HL-60 (cell line): ENCODE measurements around the gene DCTD.

ENCODE experiments used
- DNase-seq, 2 experiments: peaks; one replicate each; pipeline ENCODE4 v3.0.0-alpha.2; 2010 to 2020; ENCODE audit warnings: low read depth in 1 of 2, low spot score in 1 of 2
- H3K27ac ChIP-seq: fragments of 250-450 bp; sonication (Bioruptor Pico); replicated peaks from 2 replicates; pipeline ENCODE4 v1.5.1; 2020; ENCODE audit warnings: mild to moderate bottlenecking, moderate library complexity
- H3K27me3 ChIP-seq: fragments of 250-450 bp; sonication (Bioruptor Pico); 2 replicates; pipeline ENCODE4 v1.5.1; 2021; ENCODE audit warnings: mild to moderate bottlenecking, moderate library complexity; ENCODE audit not compliant: insufficient read depth, poor library complexity, severe bottlenecking
- H3K4me3 ChIP-seq: replicated peaks from 2 replicates; pipeline ENCODE4 v1.5.1; 2011; ENCODE audit warnings: mild to moderate bottlenecking, control low read depth, low read length; ENCODE audit not compliant: insufficient read depth
- GABPA ChIP-seq: IDR thresholded peaks from 2 replicates; pipeline ENCODE4 v1.6.1; 2012; ENCODE audit warnings: low read depth
- POLR2AphosphoS5 ChIP-seq: IDR thresholded peaks from 2 replicates; pipeline ENCODE4 v1.6.1; 2012; ENCODE audit warnings: low read depth
- SPI1 ChIP-seq: IDR thresholded peaks from 2 replicates; pipeline ENCODE4 v1.6.1; 2012; ENCODE audit warnings: low read depth, mild to moderate bottlenecking, borderline replicate concordance
- TF ChIP-seq, protein P1 (sequence below): IDR thresholded peaks from one replicate; pipeline ENCODE4 v1.5.1; 2011; ENCODE audit warnings: low read length, control low read depth, inconsistent platforms; ENCODE audit not compliant: insufficient read depth
- TF ChIP-seq, protein P2 (sequence below): IDR thresholded peaks from 2 replicates; pipeline ENCODE4 v1.6.1; 2012; ENCODE audit warnings: low read depth; ENCODE audit not compliant: insufficient replicate concordance

The DCTD gene

DNA sequence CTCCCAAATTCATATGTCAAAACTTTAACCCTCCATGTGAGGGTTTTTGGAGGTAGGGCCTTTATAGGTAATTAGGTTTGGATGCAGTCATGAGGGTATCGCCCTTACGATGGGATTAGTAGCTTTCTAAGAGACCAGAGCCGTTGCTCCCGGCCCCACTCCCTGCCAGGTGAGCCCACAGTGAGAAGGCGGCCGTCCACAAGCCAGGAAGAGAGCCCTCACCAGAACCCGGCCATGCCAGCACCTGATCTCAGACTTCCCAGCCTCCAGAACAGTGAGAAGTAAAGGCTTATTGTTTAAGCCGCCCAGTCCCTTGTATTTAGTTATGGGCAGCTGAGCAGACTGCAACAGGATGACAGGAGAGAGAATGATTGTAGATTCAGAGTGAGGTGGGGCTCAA, 40.8 kb downstream of the DCTD start:
- Histone ChIP-seq H3K4me3 (no peak overlapping the region), H3K27me3 (no peaks in the 10 kb centered on the region), H3K27ac (no peak overlapping the region)
- DNase-seq: no peak
- TF ChIP-seq, protein P1, sequence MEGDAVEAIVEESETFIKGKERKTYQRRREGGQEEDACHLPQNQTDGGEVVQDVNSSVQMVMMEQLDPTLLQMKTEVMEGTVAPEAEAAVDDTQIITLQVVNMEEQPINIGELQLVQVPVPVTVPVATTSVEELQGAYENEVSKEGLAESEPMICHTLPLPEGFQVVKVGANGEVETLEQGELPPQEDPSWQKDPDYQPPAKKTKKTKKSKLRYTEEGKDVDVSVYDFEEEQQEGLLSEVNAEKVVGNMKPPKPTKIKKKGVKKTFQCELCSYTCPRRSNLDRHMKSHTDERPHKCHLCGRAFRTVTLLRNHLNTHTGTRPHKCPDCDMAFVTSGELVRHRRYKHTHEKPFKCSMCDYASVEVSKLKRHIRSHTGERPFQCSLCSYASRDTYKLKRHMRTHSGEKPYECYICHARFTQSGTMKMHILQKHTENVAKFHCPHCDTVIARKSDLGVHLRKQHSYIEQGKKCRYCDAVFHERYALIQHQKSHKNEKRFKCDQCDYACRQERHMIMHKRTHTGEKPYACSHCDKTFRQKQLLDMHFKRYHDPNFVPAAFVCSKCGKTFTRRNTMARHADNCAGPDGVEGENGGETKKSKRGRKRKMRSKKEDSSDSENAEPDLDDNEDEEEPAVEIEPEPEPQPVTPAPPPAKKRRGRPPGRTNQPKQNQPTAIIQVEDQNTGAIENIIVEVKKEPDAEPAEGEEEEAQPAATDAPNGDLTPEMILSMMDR: no peak
- TF ChIP-seq SPI1 (no peak), POLR2AphosphoS5 (no peak), GABPA (no peak)
- TF ChIP-seq, protein P2, sequence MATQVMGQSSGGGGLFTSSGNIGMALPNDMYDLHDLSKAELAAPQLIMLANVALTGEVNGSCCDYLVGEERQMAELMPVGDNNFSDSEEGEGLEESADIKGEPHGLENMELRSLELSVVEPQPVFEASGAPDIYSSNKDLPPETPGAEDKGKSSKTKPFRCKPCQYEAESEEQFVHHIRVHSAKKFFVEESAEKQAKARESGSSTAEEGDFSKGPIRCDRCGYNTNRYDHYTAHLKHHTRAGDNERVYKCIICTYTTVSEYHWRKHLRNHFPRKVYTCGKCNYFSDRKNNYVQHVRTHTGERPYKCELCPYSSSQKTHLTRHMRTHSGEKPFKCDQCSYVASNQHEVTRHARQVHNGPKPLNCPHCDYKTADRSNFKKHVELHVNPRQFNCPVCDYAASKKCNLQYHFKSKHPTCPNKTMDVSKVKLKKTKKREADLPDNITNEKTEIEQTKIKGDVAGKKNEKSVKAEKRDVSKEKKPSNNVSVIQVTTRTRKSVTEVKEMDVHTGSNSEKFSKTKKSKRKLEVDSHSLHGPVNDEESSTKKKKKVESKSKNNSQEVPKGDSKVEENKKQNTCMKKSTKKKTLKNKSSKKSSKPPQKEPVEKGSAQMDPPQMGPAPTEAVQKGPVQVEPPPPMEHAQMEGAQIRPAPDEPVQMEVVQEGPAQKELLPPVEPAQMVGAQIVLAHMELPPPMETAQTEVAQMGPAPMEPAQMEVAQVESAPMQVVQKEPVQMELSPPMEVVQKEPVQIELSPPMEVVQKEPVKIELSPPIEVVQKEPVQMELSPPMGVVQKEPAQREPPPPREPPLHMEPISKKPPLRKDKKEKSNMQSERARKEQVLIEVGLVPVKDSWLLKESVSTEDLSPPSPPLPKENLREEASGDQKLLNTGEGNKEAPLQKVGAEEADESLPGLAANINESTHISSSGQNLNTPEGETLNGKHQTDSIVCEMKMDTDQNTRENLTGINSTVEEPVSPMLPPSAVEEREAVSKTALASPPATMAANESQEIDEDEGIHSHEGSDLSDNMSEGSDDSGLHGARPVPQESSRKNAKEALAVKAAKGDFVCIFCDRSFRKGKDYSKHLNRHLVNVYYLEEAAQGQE: no peak

DNA sequence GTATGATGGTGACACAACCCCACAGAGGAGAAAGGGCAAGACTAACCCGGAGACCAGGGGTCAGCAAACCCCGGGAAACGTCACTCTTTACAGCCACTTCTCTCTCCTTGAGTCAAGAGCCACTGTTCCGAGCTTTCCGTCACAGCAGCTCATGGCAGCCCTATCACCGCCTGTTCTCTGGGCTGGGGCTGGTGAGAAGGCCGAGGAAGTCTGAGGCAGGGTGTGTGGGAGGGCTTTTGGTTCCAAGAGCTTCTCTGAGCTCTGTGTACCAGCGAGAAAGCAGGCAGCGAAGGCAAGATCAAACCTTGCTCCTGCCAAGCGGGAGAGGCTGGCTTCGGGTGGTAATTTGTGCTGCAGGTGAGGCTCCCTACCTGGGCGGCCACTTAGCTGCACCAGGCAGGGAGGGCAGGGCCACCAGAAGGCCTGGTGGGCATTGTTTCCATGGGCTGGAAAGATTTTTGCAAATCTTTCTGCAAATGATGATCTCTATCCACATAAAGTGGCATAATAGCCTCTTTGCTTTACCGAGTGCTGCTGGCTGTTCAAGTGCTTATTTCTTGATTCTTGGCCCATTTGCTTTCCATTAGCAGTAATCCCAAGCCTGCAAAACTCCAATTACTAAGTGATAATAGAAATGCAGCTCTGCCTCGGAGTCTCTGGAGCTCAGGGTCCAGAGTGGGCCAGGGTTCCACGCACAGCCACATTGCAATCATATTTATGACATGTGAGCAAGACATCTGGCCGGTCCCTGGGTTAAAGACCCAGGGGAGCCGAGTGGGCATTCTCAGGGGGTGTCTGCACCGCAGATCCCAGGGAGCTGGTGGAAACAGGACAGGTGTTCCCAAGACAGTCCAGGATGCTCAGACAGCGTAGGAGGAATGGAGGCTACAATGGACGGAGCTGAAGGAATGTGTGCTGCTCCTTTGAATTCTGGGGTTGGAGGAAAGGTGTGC, 41.5 kb downstream of the DCTD start:
- no peak overlapping the region for H3K27ac ChIP-seq
- no peak overlapping the region for H3K4me3 ChIP-seq
- no peaks in the 10 kb centered on the region for H3K27me3 ChIP-seq
- DNase-seq: no peak
- TF ChIP-seq POLR2AphosphoS5 (no peak), SPI1 (no peak), GABPA (no peak)
- TF ChIP-seq, protein P2: no peak
- TF ChIP-seq, protein P1: no peak

DNA sequence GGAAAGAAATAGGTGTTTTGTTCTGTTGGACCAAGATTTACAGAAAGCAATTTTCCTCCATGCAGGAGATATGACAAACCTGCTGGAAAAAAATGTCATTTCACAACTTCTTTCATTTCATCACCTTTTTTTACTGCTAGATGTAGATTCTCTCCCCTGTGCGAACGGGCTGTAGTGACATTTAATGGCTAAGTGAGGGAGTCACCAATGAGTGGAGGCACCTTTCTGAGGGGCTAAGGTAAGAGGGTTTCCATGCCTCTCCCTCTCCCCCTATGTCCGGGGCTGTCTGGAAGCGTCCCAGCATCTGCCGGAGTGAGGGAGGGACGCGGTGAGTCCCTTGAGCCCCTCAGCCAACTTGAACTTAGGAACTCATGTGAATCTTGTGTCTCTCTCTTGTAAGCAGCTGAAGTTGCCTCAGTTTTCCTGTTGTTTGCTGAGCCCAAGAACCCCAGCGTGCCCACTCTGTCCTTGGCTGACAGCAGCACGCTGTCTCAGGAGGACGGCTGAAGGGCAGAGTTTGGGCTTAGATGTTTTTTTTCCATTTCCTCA, 42.3 kb downstream of the DCTD start:
- Histone ChIP-seq H3K27me3 (no peaks in the 10 kb centered on the region), H3K4me3 (no peak overlapping the region), H3K27ac (no peak overlapping the region)
- TF ChIP-seq SPI1 (no peak), POLR2AphosphoS5 (no peak), GABPA (no peak)
- TF ChIP-seq, protein P2: no peak
- TF ChIP-seq, protein P1: no peak
- no peak for DNase-seq
